Measurements from ENCODE around the gene GDI1. TPM values are rescaled to one million over a fixed set of nuclear protein-coding genes. Genes with fewer than 3 reads are reported as not detected.

GDI1 gene
- total RNA-seq, 2 donors from 2014 or later, result 143 to 179 TPM

GRCh38 chrX:154413142-154413541 lies 23.8 kb upstream of the GDI1 start:
- TF ChIP-seq, protein P1, sequence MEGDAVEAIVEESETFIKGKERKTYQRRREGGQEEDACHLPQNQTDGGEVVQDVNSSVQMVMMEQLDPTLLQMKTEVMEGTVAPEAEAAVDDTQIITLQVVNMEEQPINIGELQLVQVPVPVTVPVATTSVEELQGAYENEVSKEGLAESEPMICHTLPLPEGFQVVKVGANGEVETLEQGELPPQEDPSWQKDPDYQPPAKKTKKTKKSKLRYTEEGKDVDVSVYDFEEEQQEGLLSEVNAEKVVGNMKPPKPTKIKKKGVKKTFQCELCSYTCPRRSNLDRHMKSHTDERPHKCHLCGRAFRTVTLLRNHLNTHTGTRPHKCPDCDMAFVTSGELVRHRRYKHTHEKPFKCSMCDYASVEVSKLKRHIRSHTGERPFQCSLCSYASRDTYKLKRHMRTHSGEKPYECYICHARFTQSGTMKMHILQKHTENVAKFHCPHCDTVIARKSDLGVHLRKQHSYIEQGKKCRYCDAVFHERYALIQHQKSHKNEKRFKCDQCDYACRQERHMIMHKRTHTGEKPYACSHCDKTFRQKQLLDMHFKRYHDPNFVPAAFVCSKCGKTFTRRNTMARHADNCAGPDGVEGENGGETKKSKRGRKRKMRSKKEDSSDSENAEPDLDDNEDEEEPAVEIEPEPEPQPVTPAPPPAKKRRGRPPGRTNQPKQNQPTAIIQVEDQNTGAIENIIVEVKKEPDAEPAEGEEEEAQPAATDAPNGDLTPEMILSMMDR (conservative IDR thresholded peaks at IDR 0.05), result no peak
- peaks cover 1% of the 10 kb centered on the region for H3K27me3 Mint-ChIP-seq (ENCODE audit: insufficient read depth)
- DNase-seq, result no peak
- Histone ChIP-seq H3K27ac (ENCODE audit: low read depth, low read length) (no peak overlapping the region), H3K9me3 (ENCODE audit: control insufficient read depth, low read length) (no peaks in the 10 kb centered on the region), H3K4me1 (ENCODE audit: control insufficient read depth, insufficient read depth, low read length) (no peaks in the 10 kb centered on the region), H3K9ac (ENCODE audit: extremely low read depth, low read length, poor library complexity, severe bottlenecking) (no peak overlapping the region), H3K36me3 (ENCODE audit: control insufficient read depth, insufficient read depth, low read length) (no peaks in the 10 kb centered on the region), H3K4me3 (ENCODE audit: low read length) (no peak overlapping the region), H3K27me3 (ENCODE audit: control insufficient read depth, insufficient read depth, low read length, poor library complexity, severe bottlenecking) (no peaks in the 10 kb centered on the region)
- no peak overlapping the region for H3K4me3 Mint-ChIP-seq
- H3K4me1 Mint-ChIP-seq, result peaks cover 5% of the 10 kb centered on the region
- peaks cover 53% of the 10 kb centered on the region for H3K9me3 Mint-ChIP-seq
- 90% methylated on average over 7 of the region's 8 CpGs; no CpG with 5 or more reads in 1 of the 2 experiments for WGBS, 2 experiments (ENCODE audit: insufficient coverage in 1 of 2, insufficient read length in 1 of 2)
- H3K27ac Mint-ChIP-seq, result no peak overlapping the region
- peaks cover 3% of the 10 kb centered on the region for H3K36me3 Mint-ChIP-seq (ENCODE audit: low read depth)

GRCh38 chrX:154417157-154417556 lies 19.8 kb upstream of the GDI1 start:
- no peak overlapping the region for H3K9ac ChIP-seq (ENCODE audit: extremely low read depth, low read length, poor library complexity, severe bottlenecking)
- no peaks in the 10 kb centered on the region for H3K27me3 Mint-ChIP-seq (ENCODE audit: insufficient read depth)
- no peaks in the 10 kb centered on the region for H3K27me3 ChIP-seq (ENCODE audit: control insufficient read depth, insufficient read depth, low read length, poor library complexity, severe bottlenecking)
- H3K4me3 ChIP-seq (ENCODE audit: low read length), result no peak overlapping the region
- no peaks in the 10 kb centered on the region for H3K9me3 ChIP-seq (ENCODE audit: control insufficient read depth, low read length)
- H3K36me3 ChIP-seq (ENCODE audit: control insufficient read depth, insufficient read depth, low read length), result no peaks in the 10 kb centered on the region
- DNase-seq, result no peak
- 94 to 95% methylated on average over 2 to 7 of the region's 7 CpGs for WGBS, 2 experiments (ENCODE audit: insufficient coverage in 1 of 2, insufficient read length in 1 of 2)
- no peaks in the 10 kb centered on the region for H3K4me1 Mint-ChIP-seq
- H3K9me3 Mint-ChIP-seq, result peaks cover 63% of the 10 kb centered on the region
- TF ChIP-seq, protein P1 (conservative IDR thresholded peaks at IDR 0.05), result no peak
- H3K4me1 ChIP-seq (ENCODE audit: control insufficient read depth, insufficient read depth, low read length), result no peaks in the 10 kb centered on the region
- H3K4me3 Mint-ChIP-seq, result no peak overlapping the region
- no peak overlapping the region for H3K27ac Mint-ChIP-seq
- H3K27ac ChIP-seq (ENCODE audit: low read depth, low read length), result no peak overlapping the region
- peaks cover 5% of the 10 kb centered on the region for H3K36me3 Mint-ChIP-seq (ENCODE audit: low read depth)

DNA sequence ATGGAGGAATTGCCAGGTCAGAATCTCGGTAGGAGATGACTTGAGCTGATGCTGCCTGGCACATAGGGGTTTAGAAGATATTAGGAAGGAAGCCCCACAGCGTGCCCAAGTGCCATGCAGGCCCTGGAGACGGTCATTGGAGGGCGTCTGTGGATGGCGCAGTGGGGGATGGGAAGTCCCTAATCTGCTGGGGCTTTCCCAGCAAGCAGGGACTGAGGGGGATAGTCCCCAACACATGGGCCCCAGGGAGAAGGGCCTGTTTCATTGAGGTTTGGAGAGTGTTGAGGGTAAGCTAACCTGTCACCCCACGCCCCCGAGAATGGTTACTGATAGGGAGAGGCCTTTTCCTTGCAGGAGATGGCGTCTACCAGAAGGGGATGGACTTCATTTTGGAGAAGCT lies 17.8 kb upstream of the GDI1 start:
- Histone ChIP-seq H3K27me3 (ENCODE audit: control insufficient read depth, insufficient read depth, low read length, poor library complexity, severe bottlenecking) (no peaks in the 10 kb centered on the region), H3K9me3 (ENCODE audit: control insufficient read depth, low read length) (no peaks in the 10 kb centered on the region), H3K27ac (ENCODE audit: low read depth, low read length) (no peak overlapping the region), H3K4me3 (ENCODE audit: low read length) (no peak overlapping the region), H3K36me3 (ENCODE audit: control insufficient read depth, insufficient read depth, low read length) (no peaks in the 10 kb centered on the region), H3K9ac (ENCODE audit: extremely low read depth, low read length, poor library complexity, severe bottlenecking) (no peak overlapping the region), H3K4me1 (ENCODE audit: control insufficient read depth, insufficient read depth, low read length) (no peaks in the 10 kb centered on the region)
- Mint-ChIP-seq H3K36me3 (ENCODE audit: low read depth) (peaks cover 5% of the 10 kb centered on the region), H3K9me3 (peaks cover 55% of the 10 kb centered on the region), H3K4me1 (no peaks in the 10 kb centered on the region), H3K27me3 (ENCODE audit: insufficient read depth) (no peaks in the 10 kb centered on the region), H3K4me3 (no peak overlapping the region), H3K27ac (no peak overlapping the region)
- DNase-seq, result no peak
- TF ChIP-seq, protein P1 (conservative IDR thresholded peaks at IDR 0.05), result no peak
- 94% methylated on average over 8 of the region's 8 CpGs; no CpG with 5 or more reads in 1 of the 2 experiments for WGBS, 2 experiments (ENCODE audit: insufficient coverage in 1 of 2, insufficient read length in 1 of 2)
